IMR-90 (cell line): ENCODE measurements around the gene TTLL11. TPM values are rescaled to one million over a fixed set of nuclear protein-coding genes. Genes with fewer than 3 reads are reported as not detected.

Experiments
- ATAC-seq: fragments of 200-7000 bp; cut with Tn5 transposase; 2 replicates; pipeline ENCODE4 v1.9.1; 2020; ENCODE audit warnings: low read depth, mild to moderate bottlenecking, moderate library complexity
- BruUV-seq: library from RNA; stranded (reverse); fragments of 400-500 nt; replicated peaks from 2 replicates; lab custom pipeline; 2021; lab: Mats Ljungman, UMichigan
- CTCF ChIA-PET: fragments of 300-600 bp; formaldehyde crosslinking; extraction: SDS; loops from one replicate; lab custom pipeline; 2021; ENCODE audit warnings: antibody characterized with exemption; lab: Yijun Ruan, JAX
- POLR2A ChIA-PET: fragments of 300-600 bp; sonication (Branson Sonifier 250); formaldehyde crosslinking; loops from one replicate; lab custom pipeline; 2022; ENCODE audit warnings: antibody characterized with exemption; ENCODE audit not compliant: unreplicated experiment; lab: Charles Lee
- DNase-seq: peaks from one replicate; pipeline ENCODE4 v3.0.0; 2013
- H2AFZ ChIP-seq: replicated peaks from 2 replicates; pipeline ENCODE3; 2013; ENCODE audit warnings: low read length, mild to moderate bottlenecking; ENCODE audit not compliant: poor library complexity
- H2AK5ac ChIP-seq: 2 replicates; pipeline ENCODE4 v1.6.1; 2013; ENCODE audit warnings: low read depth, low read length, inconsistent platforms
- H2AK9ac ChIP-seq: replicated peaks from 2 replicates; pipeline ENCODE3; 2013; ENCODE audit warnings: mild to moderate bottlenecking, low read depth, low read length, moderate library complexity; ENCODE audit not compliant: poor library complexity
- H2BK120ac ChIP-seq: 2 replicates; pipeline ENCODE4 v1.6.1; 2013; ENCODE audit warnings: low read depth, low read length, inconsistent platforms
- H2BK15ac ChIP-seq: 3 replicates; pipeline ENCODE4 v1.6.1; 2013; ENCODE audit warnings: low read depth, low read length, inconsistent platforms
- H2BK20ac ChIP-seq: 2 replicates; pipeline ENCODE4 v1.6.1; 2013; ENCODE audit warnings: low read depth, mild to moderate bottlenecking, inconsistent platforms, low read length, moderate library complexity
- H2BK5ac ChIP-seq: 2 replicates; pipeline ENCODE4 v1.6.1; 2013; ENCODE audit warnings: mild to moderate bottlenecking, low read depth, low read length, inconsistent platforms; ENCODE audit not compliant: poor library complexity, severe bottlenecking
- H3K14ac ChIP-seq: replicated peaks from 2 replicates; pipeline ENCODE4 v1.6.1; 2013; ENCODE audit warnings: low read depth, low read length, inconsistent platforms
- H3K18ac ChIP-seq: 2 replicates; pipeline ENCODE4 v1.6.1; 2013; ENCODE audit warnings: low read depth, low read length, control low read depth
- H3K23ac ChIP-seq: 2 replicates; pipeline ENCODE4 v1.6.1; 2013; ENCODE audit warnings: low read depth, low read length, inconsistent platforms
- H3K27ac ChIP-seq: 2 replicates; pipeline ENCODE4 v1.5.1; 2013; ENCODE audit warnings: mild to moderate bottlenecking, control low read depth, low read length; ENCODE audit not compliant: insufficient read depth
- H3K27me3 ChIP-seq: 2 replicates; pipeline ENCODE4 v1.6.1; 2013; ENCODE audit warnings: low read length; ENCODE audit not compliant: control insufficient read depth, insufficient read depth
- H3K36me3 ChIP-seq: 2 replicates; pipeline ENCODE4 v1.6.1; 2013; ENCODE audit warnings: low read length, mixed read lengths; ENCODE audit not compliant: control insufficient read depth, insufficient read depth
- H3K4ac ChIP-seq: 2 replicates; pipeline ENCODE4 v1.6.1; 2013; ENCODE audit warnings: low read depth, low read length, inconsistent platforms
- H3K4me1 ChIP-seq: 2 replicates; pipeline ENCODE4 v1.6.1; 2013; ENCODE audit warnings: low read length, mixed read lengths; ENCODE audit not compliant: control insufficient read depth, insufficient read depth
- H3K4me2 ChIP-seq: 2 replicates; pipeline ENCODE4 v1.6.1; 2013; ENCODE audit warnings: low read depth, mild to moderate bottlenecking, control low read depth, low read length, moderate library complexity
- H3K4me3 ChIP-seq: 2 replicates; pipeline ENCODE4 v1.5.1; 2013; ENCODE audit warnings: low read depth, mild to moderate bottlenecking, control low read depth, low read length, moderate library complexity; ENCODE audit not compliant: insufficient read depth
- H3K56ac ChIP-seq: 2 replicates; pipeline ENCODE4 v1.6.1; 2013; ENCODE audit warnings: low read length, inconsistent platforms; ENCODE audit not compliant: insufficient read depth; ENCODE audit errors: extremely low read depth
- H3K79me1 ChIP-seq, 2 experiments: 2 replicates each; pipeline ENCODE4 v1.6.1; 2013; ENCODE audit warnings: low read length in 2 of 2, inconsistent platforms in 1 of 2, low read depth in 1 of 2
- H3K9ac ChIP-seq: 2 replicates; pipeline ENCODE4 v1.6.1; 2013; ENCODE audit warnings: low read depth, low read length, control low read depth
- H3K9me1 ChIP-seq: 2 replicates; pipeline ENCODE4 v1.6.1; 2013; ENCODE audit warnings: low read length, inconsistent platforms; ENCODE audit not compliant: insufficient read depth
- H3K9me3 ChIP-seq: 2 replicates; pipeline ENCODE4 v1.6.1; 2013; ENCODE audit warnings: low read length; ENCODE audit not compliant: control insufficient read depth, insufficient read depth
- H4K20me1 ChIP-seq: 2 replicates; pipeline ENCODE4 v1.6.1; 2013; ENCODE audit warnings: low read length, inconsistent platforms; ENCODE audit not compliant: insufficient read depth
- H4K5ac ChIP-seq: 2 replicates; pipeline ENCODE4 v1.6.1; 2013; ENCODE audit warnings: mild to moderate bottlenecking, low read depth, low read length, control low read depth
- H4K8ac ChIP-seq, 2 experiments: 2 replicates each; pipeline ENCODE4 v1.6.1; 2013; ENCODE audit warnings: low read depth in 2 of 2, low read length in 2 of 2, control low read depth in 1 of 2, inconsistent platforms in 1 of 2
- H4K91ac ChIP-seq: 2 replicates; pipeline ENCODE4 v1.6.1; 2013; ENCODE audit warnings: low read depth, low read length, inconsistent platforms; ENCODE audit not compliant: insufficient read depth
- BHLHE40 ChIP-seq: fragments of 150-350 bp; IDR thresholded peaks from 2 replicates; pipeline ENCODE4 v1.6.1; 2016; ENCODE audit warnings: mild to moderate bottlenecking, low read depth, low read length
- CEBPB ChIP-seq: IDR thresholded peaks from 2 replicates; pipeline ENCODE4 v1.6.1; 2012; ENCODE audit warnings: low read depth, low read length, improper control_type of control experiment
- CHD1 ChIP-seq: IDR thresholded peaks from 2 replicates; pipeline ENCODE4 v1.6.1; 2012; ENCODE audit warnings: low read depth, low read length, improper control_type of control experiment
- ELK1 ChIP-seq: fragments of 150-350 bp; IDR thresholded peaks from 2 replicates; pipeline ENCODE4 v1.6.1; 2016; ENCODE audit warnings: low read depth, mild to moderate bottlenecking, low read length, moderate library complexity, borderline replicate concordance
- FOS ChIP-seq: fragments of 150-350 bp; IDR thresholded peaks from 2 replicates; pipeline ENCODE4 v1.6.1; 2016; ENCODE audit warnings: low read depth, low read length
- MAFK ChIP-seq: IDR thresholded peaks from 2 replicates; pipeline ENCODE4 v1.6.1; 2012; ENCODE audit warnings: low read depth, low read length, improper control_type of control experiment
- NFE2L2 ChIP-seq: fragments of 150-350 bp; IDR thresholded peaks from 2 replicates; pipeline ENCODE4 v1.6.1; 2016; ENCODE audit warnings: low read depth, mild to moderate bottlenecking, low read length
- POLR2A ChIP-seq: IDR thresholded peaks from 2 replicates; pipeline ENCODE4 v1.6.1; 2012; ENCODE audit warnings: mild to moderate bottlenecking, low read depth, low read length
- RCOR1 ChIP-seq: IDR thresholded peaks from 2 replicates; pipeline ENCODE4 v1.6.1; 2012; ENCODE audit warnings: mild to moderate bottlenecking, low read length, improper control_type of control experiment; ENCODE audit not compliant: insufficient replicate concordance
- RFX5 ChIP-seq: IDR thresholded peaks from 2 replicates; pipeline ENCODE4 v1.8.0; 2012; ENCODE audit warnings: low read depth, mild to moderate bottlenecking, low read length, moderate library complexity
- SMC3 ChIP-seq: fragments of 150-350 bp; IDR thresholded peaks from 2 replicates; pipeline ENCODE4 v1.6.1; 2016; ENCODE audit warnings: low read depth, mild to moderate bottlenecking, antibody characterized with exemption, low read length, moderate library complexity
- USF2 ChIP-seq: fragments of 150-350 bp; IDR thresholded peaks from 2 replicates; pipeline ENCODE4 v1.6.1; 2017; ENCODE audit warnings: mild to moderate bottlenecking, antibody characterized with exemption, low read length, low read depth
- WGBS, 2 experiments: methylation state at CpG; one replicate each; pipeline versions ENCODE4 v1.1.5 to v1.1.7; 2013; ENCODE audit warnings: missing lambda C conversion rate in 2 of 2; ENCODE audit not compliant: insufficient read length in 1 of 2; ENCODE audit errors: extremely low coverage in 2 of 2; 5-methylcytosine and 5-hydroxymethylcytosine counted together
- dilution Hi-C: fragments of 300-500 bp; cut with HindIII; formaldehyde crosslinking; loops from one replicate; pipeline ENCODE4 v1.14.3; 2018; ENCODE audit warnings: low sequenced_read_pairs; ENCODE audit not compliant: unreplicated experiment
- in situ Hi-C: fragments of 300-500 bp; cut with MboI; formaldehyde crosslinking; loops from 3 replicates; pipeline ENCODE4 v1.14.3; 2019; ENCODE audit warnings: low sequenced_read_pairs, inconsistent platforms, mixed read lengths
- intact Hi-C: fragments of 100-400 bp; cut with micrococcal nuclease; formaldehyde crosslinking; loops from 2 replicates; pipeline ENCODE4 v1.10.0; 2022
- polyA plus RNA-seq, 3 experiments: library from polyadenylated mRNA; depleted of rRNA; stranded (reverse); fragments of >200 nt; gene quantifications; 2 replicates each; pipeline ENCODE4 v1.2.3, GENCODE V29; 2012; ENCODE audit warnings: low replicate concordance in 1 of 3
- total RNA-seq: library from RNA; depleted of rRNA; stranded (reverse); fragments of >200 nt; gene quantifications from 2 replicates; pipeline ENCODE4 v1.2.3, GENCODE V29; 2012

Gene TTLL11
- total and polyA plus RNA-seq, 2 of the 4 experiments (the other 2 are of a cell fraction) = 2.0 to 4.6 TPM

- ChIA-PET CTCF (no interaction called here), POLR2A (no interaction called here)
- H3K4me2 ChIP-seq = no peak overlapping the region
- no peak overlapping the region for H3K9ac ChIP-seq
- H2BK120ac ChIP-seq = 0 out of 2 replicates have a peak overlapping the region, but pooled peaks have one; percentile 3
- no peak overlapping the region for H3K27ac ChIP-seq
- no peak overlapping the region for H3K14ac ChIP-seq
- H2BK5ac ChIP-seq = no peak overlapping the region
- no peak overlapping the region for H2BK20ac ChIP-seq
- no peaks in the 10 kb centered on the region for H3K9me3 ChIP-seq
- peaks cover 7% of the 10 kb centered on the region; the same call in 1 of the 2 replicates for H3K9me1 ChIP-seq
- no peak overlapping the region for H4K8ac ChIP-seq
- H3K4ac ChIP-seq = peak overlapping the region; percentile 30; the same call in 1 of the 2 replicates
- no peak overlapping the region for H3K56ac ChIP-seq
- H3K4me3 ChIP-seq = no peak overlapping the region
- H3K23ac ChIP-seq = no peak overlapping the region
- H4K91ac ChIP-seq = no peak overlapping the region
- H2BK15ac ChIP-seq = no peak overlapping the region
- H2AK9ac ChIP-seq = peak overlapping the region; percentile 39
- no peak overlapping the region for H3K18ac ChIP-seq
- H3K27me3 ChIP-seq = no peaks in the 10 kb centered on the region
- no peak overlapping the region for H2AFZ ChIP-seq
- DNase-seq = peak; percentile 57
- H4K20me1 ChIP-seq = no peaks in the 10 kb centered on the region
- no peaks in the 10 kb centered on the region for H3K36me3 ChIP-seq
- in situ Hi-C loops (no loop called here), intact Hi-C loops (no loop called here), dilution Hi-C loops (no loop called here)
- H3K4me1 ChIP-seq = peaks cover 6% of the 10 kb centered on the region; the same call in 1 of the 2 replicates
- ATAC-seq = no peak
- 91% methylated on average over 4 of the region's 6 CpGs; no CpG with 5 or more reads in 1 of the 2 experiments for WGBS, 2 experiments
- BruUV-seq = no TSS peak
- no peak for TF ChIP-seq USF2
- TF ChIP-seq CHD1 = no peak
- no peak for TF ChIP-seq SMC3
- TF ChIP-seq MAFK = no peak
- TF ChIP-seq RCOR1 = no peak
- no peak for TF ChIP-seq ELK1
- TF ChIP-seq BHLHE40 = no peak
- no peak for TF ChIP-seq POLR2A
- TF ChIP-seq CEBPB = no peak
- no peak for TF ChIP-seq FOS
- TF ChIP-seq RFX5 = no peak
- TF ChIP-seq NFE2L2 = no peak
- no peak overlapping the region for H4K5ac ChIP-seq
- 0 out of 2 replicates have a peak overlapping the region, but pooled peaks have one; percentile 9 for H2AK5ac ChIP-seq
- H3K79me1 ChIP-seq = no peaks in the 10 kb centered on the region
Measured at GRCh38 chr9:121975801-121976277, 117.3 kb downstream of the TTLL11 start.
